ENCODE data around the gene BICD2. TPM values are rescaled to one million over a fixed set of nuclear protein-coding genes. Genes with fewer than 3 reads are reported as not detected.

The BICD2 gene
- total and polyA plus RNA-seq, 2 of the 8 experiments (the other 6 are each of a cell fraction or from before 2014, with no cell fraction given) = 6.6 to 22.8 TPM

DNA sequence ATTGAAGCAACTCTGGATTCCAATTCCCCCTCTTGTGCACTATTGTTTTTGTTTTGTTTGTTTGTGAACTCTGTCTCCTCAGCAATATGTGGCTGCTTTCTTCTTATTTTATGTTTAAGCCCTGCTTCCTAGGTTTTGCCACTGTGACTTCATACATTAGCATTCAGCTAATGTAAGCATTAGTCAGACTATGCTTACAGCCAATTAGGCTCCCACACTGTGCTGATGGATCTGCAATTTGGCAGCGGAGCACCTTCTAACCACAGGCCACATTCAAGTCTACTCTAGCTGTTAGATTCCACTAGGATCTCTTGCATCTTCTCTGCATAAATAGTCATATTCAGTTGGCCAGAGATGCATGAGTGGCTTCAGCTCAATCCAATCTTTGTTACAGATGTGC is 9.6 kb upstream of the BICD2 start:
- H3K23ac ChIP-seq (ENCODE audit: insufficient read length) = no peak overlapping the region
- no peaks in the 10 kb centered on the region for H3K79me2 ChIP-seq (ENCODE audit: control insufficient read depth in 1 of 2, insufficient read depth in 2 of 2, low read length in 2 of 2)
- H3K14ac ChIP-seq (ENCODE audit: insufficient read length) = no peak overlapping the region
- no peak overlapping the region for H3K56ac ChIP-seq (replicated peaks; ENCODE audit: insufficient read length, low read depth, low read length)
- no peaks in the 10 kb centered on the region for H3K79me1 ChIP-seq (ENCODE audit: low read depth, low read length)
- no peak overlapping the region for H3K4me2 ChIP-seq (ENCODE audit: insufficient read depth in 1 of 2, low read depth in 2 of 2, low read length in 2 of 2)
- H3K9ac ChIP-seq (replicated peaks in 1 of 4; ENCODE audit: extremely low read depth in 1 of 4, low read depth in 3 of 4, low read length in 3 of 4) = no peak overlapping the region
- H4K8ac ChIP-seq (ENCODE audit: extremely low read depth, insufficient read depth, low read length) = no peak overlapping the region
- no peak for DNase-seq (ENCODE audit: low read depth in 1 of 2, low spot score in 2 of 2)
- no peak overlapping the region for H2BK12ac ChIP-seq (ENCODE audit: low read depth, low read length)
- no peak overlapping the region for H4K5ac ChIP-seq (ENCODE audit: insufficient read length, low read depth, low read length)
- no peak overlapping the region for H3K18ac ChIP-seq (ENCODE audit: extremely low read depth, low read length)
- no peak overlapping the region for H2BK120ac ChIP-seq (replicated peaks; ENCODE audit: low read depth, low read length)
- no peak overlapping the region for H3K4ac ChIP-seq (replicated peaks; ENCODE audit: insufficient read length, low read depth, low read length)
- H3K27ac ChIP-seq (ENCODE audit: low read depth, low read length) = no peak overlapping the region
- H3K9me3 ChIP-seq (ENCODE audit: insufficient read depth in 2 of 2, low read depth in 1 of 2, low read length in 1 of 2) = no peaks in the 10 kb centered on the region; a peak in 1 of 4 replicates
- ChIA-PET CTCF (ENCODE audit: partially characterized antibody) (interaction anchor here (0.7 to 2.4 kb wide), 5 partner anchors 16 to 58 kb away, joined by 3 to 7 read pairs (median 5); no protein-coding TSS in a partner anchor), POLR2A (ENCODE audit: partially characterized antibody) (no interaction called here)
- 92% methylated on average over 1 of the region's 1 CpG; no CpG with 5 or more reads in 1 of the 2 experiments for WGBS, 2 experiments (ENCODE audit: extremely low coverage in 1 of 2, insufficient coverage in 1 of 2, insufficient read length in 1 of 2, insufficient replicate concordance in 2 of 2, low coverage in 1 of 2, low lambda C conversion rate in 2 of 2, missing lambda C conversion rate in 1 of 2)
- H3K4me1 ChIP-seq (replicated peaks in 1 of 4; ENCODE audit: control insufficient read depth in 3 of 4, insufficient read depth in 4 of 4, low read length in 3 of 4) = peaks cover 0 to 7% (median 3%) of the 10 kb centered on the region in 4 experiments; a peak in 3 of 7 replicates
- H3K4me3 ChIP-seq (ENCODE audit: extremely low read depth in 1 of 4, insufficient read depth in 2 of 4, low read depth in 3 of 4, low read length in 4 of 4) = no peak overlapping the region
- H3K36me3 ChIP-seq (ENCODE audit: control insufficient read depth in 2 of 4, insufficient read depth in 4 of 4, low read length in 3 of 4) = no peaks in the 10 kb centered on the region
- no peaks in the 10 kb centered on the region for H3K27me3 ChIP-seq (replicated peaks in 1 of 4; ENCODE audit: control insufficient read depth in 3 of 4, extremely low read depth in 1 of 4, insufficient read depth in 3 of 4, low read length in 3 of 4)
- FAIRE-seq = no peak
- H2BK5ac ChIP-seq (ENCODE audit: low read depth, low read length) = no peak overlapping the region
- H4K91ac ChIP-seq (replicated peaks; ENCODE audit: insufficient read length, low read length) = no peak overlapping the region
- H2AFZ ChIP-seq (ENCODE audit: low read length) = no peak overlapping the region
- H2BK15ac ChIP-seq (ENCODE audit: low read length) = no peak overlapping the region
- H2AK5ac ChIP-seq (ENCODE audit: low read depth, low read length) = no peak overlapping the region
- no peaks in the 10 kb centered on the region for H3K23me2 ChIP-seq (ENCODE audit: low read depth, low read length)
- H4K20me1 ChIP-seq (replicated peaks in 1 of 2; ENCODE audit: control insufficient read depth in 1 of 2, insufficient read depth in 2 of 2, low read length in 2 of 2) = no peaks in the 10 kb centered on the region
- no peak overlapping the region for H2BK20ac ChIP-seq (ENCODE audit: low read length)
- no peak for TF ChIP-seq RNF2 (IDR thresholded peaks at IDR 0.05; ENCODE audit: borderline replicate concordance, low read depth, low read length, missing control alignments, poor library complexity, severe bottlenecking)
- no peak for TF ChIP-seq EGR1 (IDR thresholded peaks at IDR 0.05; ENCODE audit: borderline replicate concordance, low read depth, low read length)
- TF ChIP-seq TEAD4 (IDR thresholded peaks at IDR 0.05; ENCODE audit: low read depth, low read length) = no peak
- TF ChIP-seq, protein P1, sequence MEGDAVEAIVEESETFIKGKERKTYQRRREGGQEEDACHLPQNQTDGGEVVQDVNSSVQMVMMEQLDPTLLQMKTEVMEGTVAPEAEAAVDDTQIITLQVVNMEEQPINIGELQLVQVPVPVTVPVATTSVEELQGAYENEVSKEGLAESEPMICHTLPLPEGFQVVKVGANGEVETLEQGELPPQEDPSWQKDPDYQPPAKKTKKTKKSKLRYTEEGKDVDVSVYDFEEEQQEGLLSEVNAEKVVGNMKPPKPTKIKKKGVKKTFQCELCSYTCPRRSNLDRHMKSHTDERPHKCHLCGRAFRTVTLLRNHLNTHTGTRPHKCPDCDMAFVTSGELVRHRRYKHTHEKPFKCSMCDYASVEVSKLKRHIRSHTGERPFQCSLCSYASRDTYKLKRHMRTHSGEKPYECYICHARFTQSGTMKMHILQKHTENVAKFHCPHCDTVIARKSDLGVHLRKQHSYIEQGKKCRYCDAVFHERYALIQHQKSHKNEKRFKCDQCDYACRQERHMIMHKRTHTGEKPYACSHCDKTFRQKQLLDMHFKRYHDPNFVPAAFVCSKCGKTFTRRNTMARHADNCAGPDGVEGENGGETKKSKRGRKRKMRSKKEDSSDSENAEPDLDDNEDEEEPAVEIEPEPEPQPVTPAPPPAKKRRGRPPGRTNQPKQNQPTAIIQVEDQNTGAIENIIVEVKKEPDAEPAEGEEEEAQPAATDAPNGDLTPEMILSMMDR (IDR thresholded peaks at IDR 0.05; ENCODE audit: control extremely low read depth in 1 of 3, insufficient read depth in 1 of 3, low read depth in 1 of 3, low read length in 3 of 3) = no peak
- TF ChIP-seq SRF (IDR thresholded peaks at IDR 0.05; ENCODE audit: low read depth, low read length) = no peak
- TF ChIP-seq SP2 (IDR thresholded peaks at IDR 0.05; ENCODE audit: low read length) = no peak
- TF ChIP-seq, protein P2, sequence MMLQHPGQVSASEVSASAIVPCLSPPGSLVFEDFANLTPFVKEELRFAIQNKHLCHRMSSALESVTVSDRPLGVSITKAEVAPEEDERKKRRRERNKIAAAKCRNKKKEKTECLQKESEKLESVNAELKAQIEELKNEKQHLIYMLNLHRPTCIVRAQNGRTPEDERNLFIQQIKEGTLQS (IDR thresholded peaks at IDR 0.05; ENCODE audit: insufficient read depth, low read depth, low read length) = no peak
- no peak for TF ChIP-seq CBX8 (IDR thresholded peaks at IDR 0.05; ENCODE audit: borderline replicate concordance, low read depth, low read length)
- TF ChIP-seq KDM1A (IDR thresholded peaks at IDR 0.05; ENCODE audit: borderline replicate concordance, low read length) = no peak
- TF ChIP-seq TAF7 (optimal IDR thresholded peaks at IDR 0.05; ENCODE audit: borderline replicate concordance, low read depth, low read length) = no peak

All from H1 (cell line).